Aorta (tissue), 5 donors: ENCODE data around the gene NRN1. TPM values are rescaled to one million over a fixed set of nuclear protein-coding genes. Genes with fewer than 3 reads are reported as not detected.
A peak's percentile ranks its signal among the peaks of the same experiment; 100 is the strongest.

Experiments
- ATAC-seq: fragments of 200-7000 bp; cut with Tn5 transposase; one replicate; pipeline ENCODE4 v1.9.1; 2022; ENCODE audit warnings: moderate library complexity; ENCODE audit not compliant: low FRiP score
- DNase-seq, 2 donors: peaks; one replicate each; pipeline ENCODE4 v3.0.0-alpha.2; 2020
- H3K27ac ChIP-seq, 2 donors: one replicate each; pipeline ENCODE4 v1.5.1; 2013; ENCODE audit warnings: low read length in 2 of 2, mild to moderate bottlenecking in 2 of 2, moderate library complexity in 2 of 2, control low read depth in 1 of 2, inconsistent platforms in 1 of 2, low read depth in 1 of 2
- H3K27me3 ChIP-seq, 2 donors: one replicate each; pipeline ENCODE4 v1.6.1; 2013; ENCODE audit warnings: control low read depth in 1 of 2, low read length in 1 of 2, mild to moderate bottlenecking in 1 of 2, moderate library complexity in 1 of 2; ENCODE audit not compliant: insufficient read depth in 2 of 2, control insufficient read depth in 1 of 2
- H3K36me3 ChIP-seq, 2 donors: one replicate each; pipeline ENCODE4 v1.6.1; 2013; ENCODE audit warnings: control low read depth in 1 of 2, low read length in 1 of 2, mild to moderate bottlenecking in 1 of 2; ENCODE audit not compliant: insufficient read depth in 2 of 2, control insufficient read depth in 1 of 2
- H3K4me1 ChIP-seq, 2 donors: one replicate each; pipeline ENCODE4 v1.6.1; 2013; ENCODE audit warnings: low read length in 2 of 2, control low read depth in 1 of 2, mild to moderate bottlenecking in 1 of 2, moderate library complexity in 1 of 2; ENCODE audit not compliant: insufficient read depth in 2 of 2, control insufficient read depth in 1 of 2
- H3K4me3 ChIP-seq, 2 donors: one replicate each; pipeline ENCODE4 v1.5.1; 2013; ENCODE audit warnings: low read length in 2 of 2, control low read depth in 1 of 2, mild to moderate bottlenecking in 1 of 2
- H3K9me3 ChIP-seq: one replicate; pipeline ENCODE4 v1.6.1; 2013; ENCODE audit warnings: mild to moderate bottlenecking, low read length; ENCODE audit not compliant: control insufficient read depth
- WGBS, 2 donors: extraction: QIAGEN DNeasy Blood & Tissue Kit; methylation state at CpG; one replicate each; pipeline ENCODE4 v1.1.7; 2013; 5-methylcytosine and 5-hydroxymethylcytosine counted together
- intact Hi-C, 2 donors: fragments of 100-400 bp; cut with DNase I; formaldehyde crosslinking; loops; one replicate each; pipeline versions ENCODE4 v1.14.2 to v1.15.0; 2022
- long read RNA-seq, 2 donors: library from polyadenylated mRNA; unstranded; transcript quantifications; one replicate each; pipeline ENCODE4 v2.0.0, GENCODE V29; 2020 to 2021
- polyA plus RNA-seq, 2 donors: library from polyadenylated mRNA; stranded (reverse); fragments of 200-250 nt; gene quantifications; one replicate each; pipeline ENCODE4 v1.2.3, GENCODE V29; 2013
- total RNA-seq, 2 donors: library from RNA; stranded (reverse); fragmentation: NEBNext Ultra II Directional; extraction: Animal tissue kit (Norgen Biotek cat#: 25700); gene quantifications; one replicate each; pipeline ENCODE4 v1.2.1, GENCODE V29; 2021
- donor health status: healthy with polysubstance abuse.
- donor health status: Bipolar disorder and iron deficiency.
- donor health status: DM: no; HTN: no; CAD: no.
- donor health status: DM: no; HTN: no; CAD: no.
- donor health status: DM: yes; HTN: yes; CAD: no.

Gene NRN1
- 10 to 100 TPM; 31.6 to 35.9 TPM for total RNA-seq
- 1 to 10 TPM; 2.3 to 3.8 TPM for polyA plus RNA-seq
- long read RNA-seq, donor 1, transcript NRN1-201 (3 exons, 1,624 nt), result major isoform, 283 of 347 reads
- long read RNA-seq, donor 1, partial matches to known transcripts, result 18 of 347 reads
- long read RNA-seq, donor 1, other reads (novel, unspliced or antisense), result 38 of 347 reads
- long read RNA-seq, donor 2, transcript NRN1-201 (3 exons, 1,624 nt), result major isoform, 9 of 20 reads
- long read RNA-seq, donor 2, partial matches to known transcripts, result 6 of 20 reads
- long read RNA-seq, donor 2, other reads (novel, unspliced or antisense), result 5 of 20 reads

DNA sequence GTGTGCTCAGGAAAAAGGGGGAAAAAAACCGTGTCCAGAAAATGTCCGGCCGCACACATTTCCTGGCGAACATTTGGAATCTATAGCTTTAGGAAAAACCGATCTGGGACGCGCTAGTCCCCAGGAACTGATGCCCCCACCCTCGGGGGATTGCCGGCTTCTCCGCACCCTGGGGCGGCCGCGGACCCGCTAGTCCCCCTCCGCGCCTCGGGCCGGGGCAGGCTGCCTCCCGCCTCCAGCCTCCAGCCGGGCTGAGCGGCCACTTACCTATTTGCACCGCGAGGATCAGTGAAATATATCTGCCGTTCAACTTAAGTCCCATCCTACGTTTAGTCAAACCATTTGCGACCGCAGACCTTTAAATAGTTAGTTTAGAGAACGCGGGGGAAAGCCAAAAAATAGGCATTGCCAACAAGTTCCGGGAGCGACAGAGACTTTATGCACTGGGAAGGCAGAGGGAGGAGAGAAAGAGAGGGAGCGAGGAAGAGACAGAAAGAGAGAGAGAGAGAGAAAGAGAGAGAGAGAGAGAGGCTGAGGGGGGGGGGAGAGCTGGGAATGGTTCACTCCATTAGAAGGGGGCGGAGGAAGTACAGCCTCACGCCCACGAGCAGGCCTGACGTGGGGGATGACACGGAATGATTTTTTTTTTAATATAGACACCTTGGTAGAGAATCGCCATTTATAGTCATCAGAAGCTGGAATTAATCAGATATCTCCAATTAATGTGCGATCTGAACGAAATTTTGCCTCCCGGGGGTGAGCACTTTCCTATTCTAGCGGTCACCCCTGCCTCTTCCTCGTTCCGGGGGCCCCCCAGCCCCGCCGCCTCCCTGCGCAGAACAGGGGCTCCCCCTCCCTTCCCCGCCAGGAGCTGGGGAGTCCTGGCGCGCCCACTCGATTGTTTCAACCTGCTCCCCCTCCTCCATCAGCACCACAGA is at the start of gene NRN1:
NRN1 (minus strand) TSS at position 498 of the 938 bp plus-strand sequence; CDS start at position 322, 176 bp downstream.
- Histone ChIP-seq H3K4me3 (peak within 1 kb of the TSS; percentile 1 to 24), H3K9me3 (peaks cover 6% of the 10 kb centered on the region), H3K4me1 (no peaks in the 10 kb centered on the region), H3K27ac (no peak within 1 kb of the TSS), H3K36me3 (no peaks in the 10 kb centered on the region), H3K27me3 (no peaks in the 10 kb centered on the region)
- WGBS, 2 donors, result 7 to 9% methylated on average over 51 of the region's 51 CpGs
- no peak for DNase-seq
- intact Hi-C loops, result loop anchor here (2.0 to 10.0 kb wide), 3 partner anchors 62 to 242 kb away; no protein-coding TSS in a partner anchor
- ATAC-seq, result no peak

- 32 to 37% methylated on average over 3 of the region's 3 CpGs for WGBS, 2 donors
- DNase-seq, result no peak
- Histone ChIP-seq H3K4me3 (no peak overlapping the region), H3K36me3 (no peaks in the 10 kb centered on the region), H3K27ac (no peak overlapping the region), H3K9me3 (no peaks in the 10 kb centered on the region), H3K27me3 (peaks cover 0 to 1% of the 10 kb centered on the region in 2 donors), H3K4me1 (no peaks in the 10 kb centered on the region)
- intact Hi-C loops, result no loop called here
- ATAC-seq, result no peak
These were observed 45.5 kb upstream of the NRN1 start for GRCh38 chr6:6052216-6052615.

- Histone ChIP-seq H3K36me3 (no peaks in the 10 kb centered on the region), H3K9me3 (no peaks in the 10 kb centered on the region), H3K27ac (no peak overlapping the region), H3K4me3 (no peak overlapping the region), H3K4me1 (no peaks in the 10 kb centered on the region), H3K27me3 (no peaks in the 10 kb centered on the region)
- WGBS, 2 donors, result 68 to 72% methylated on average over 2 of the region's 2 CpGs
- DNase-seq, result no peak
- ATAC-seq, result no peak
- intact Hi-C loops, result no loop called here
These were observed 40.0 kb upstream of the NRN1 start for GRCh38 chr6:6046716-6047115.

DNA sequence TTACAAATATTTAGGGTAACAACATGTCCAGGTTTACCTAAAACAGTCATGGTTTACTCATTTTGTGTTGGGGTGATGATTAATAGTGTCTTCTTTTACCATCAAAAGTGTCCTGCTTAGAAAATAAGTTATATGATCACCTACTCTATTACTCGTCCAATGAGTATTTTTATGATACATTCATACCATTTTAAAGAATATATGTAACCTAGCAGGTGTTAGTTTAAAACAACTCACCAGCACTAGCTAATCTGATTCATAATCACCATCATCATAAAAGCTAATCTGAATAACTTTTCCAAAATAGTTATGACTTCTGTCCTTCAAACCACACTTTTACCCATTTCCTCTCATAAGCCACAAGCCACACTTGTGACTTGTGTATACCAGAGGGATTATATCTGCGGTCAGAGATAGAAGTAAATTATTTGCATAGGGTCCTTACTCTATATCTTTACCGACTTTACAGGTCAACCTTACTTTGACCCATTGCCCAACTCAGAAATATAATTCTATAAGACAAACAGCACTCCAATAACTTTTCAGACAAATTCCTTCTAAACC is 33.3 kb upstream of the NRN1 start:
- Histone ChIP-seq H3K4me1 (no peaks in the 10 kb centered on the region), H3K27me3 (no peaks in the 10 kb centered on the region), H3K9me3 (no peaks in the 10 kb centered on the region), H3K4me3 (no peak overlapping the region), H3K36me3 (no peaks in the 10 kb centered on the region), H3K27ac (no peak overlapping the region)
- ATAC-seq, result no peak
- intact Hi-C loops, result no loop called here
- DNase-seq, result no peak
- WGBS, 2 donors, result 77 to 81% methylated on average over 3 of the region's 3 CpGs

GRCh38 chr6:6037179-6037578 is 30.5 kb upstream of the NRN1 start:
- 88% methylated on average over 4 of the region's 4 CpGs for WGBS, 2 donors
- ATAC-seq (no peak), DNase-seq (no peak)
- H3K27ac ChIP-seq, result no peak overlapping the region
- H3K36me3 ChIP-seq, result no peaks in the 10 kb centered on the region
- no peaks in the 10 kb centered on the region for H3K27me3 ChIP-seq
- intact Hi-C loops, result no loop called here
- no peak overlapping the region for H3K4me3 ChIP-seq
- H3K4me1 ChIP-seq, result no peaks in the 10 kb centered on the region
- no peaks in the 10 kb centered on the region for H3K9me3 ChIP-seq

DNA sequence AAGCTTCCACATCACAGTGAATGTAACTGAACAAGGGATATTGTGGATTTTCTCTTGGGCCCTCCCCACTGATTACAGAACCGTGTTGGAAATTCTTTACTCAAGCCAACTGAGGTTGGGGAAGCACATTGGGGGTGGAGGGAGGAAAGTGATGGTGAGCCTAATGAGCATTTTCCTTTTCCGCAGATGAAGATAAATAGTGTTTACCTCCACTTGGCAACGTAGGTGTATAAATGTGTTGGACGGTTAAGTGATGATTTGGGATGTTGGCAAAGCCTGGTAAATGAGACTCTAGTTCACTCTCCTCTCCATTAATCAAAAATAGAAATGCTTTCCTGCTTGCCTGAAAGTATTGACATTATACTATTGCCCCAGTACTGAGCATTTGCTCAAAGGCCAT is 27.1 kb upstream of the NRN1 start:
- ATAC-seq, result no peak
- DNase-seq, result no peak
- no peaks in the 10 kb centered on the region for H3K9me3 ChIP-seq
- no peaks in the 10 kb centered on the region for H3K27me3 ChIP-seq
- no peak overlapping the region for H3K27ac ChIP-seq
- 62 to 69% methylated on average over 4 of the region's 4 CpGs for WGBS, 2 donors
- no peaks in the 10 kb centered on the region for H3K36me3 ChIP-seq
- H3K4me1 ChIP-seq, result no peaks in the 10 kb centered on the region
- intact Hi-C loops, result no loop called here
- no peak overlapping the region for H3K4me3 ChIP-seq

DNA sequence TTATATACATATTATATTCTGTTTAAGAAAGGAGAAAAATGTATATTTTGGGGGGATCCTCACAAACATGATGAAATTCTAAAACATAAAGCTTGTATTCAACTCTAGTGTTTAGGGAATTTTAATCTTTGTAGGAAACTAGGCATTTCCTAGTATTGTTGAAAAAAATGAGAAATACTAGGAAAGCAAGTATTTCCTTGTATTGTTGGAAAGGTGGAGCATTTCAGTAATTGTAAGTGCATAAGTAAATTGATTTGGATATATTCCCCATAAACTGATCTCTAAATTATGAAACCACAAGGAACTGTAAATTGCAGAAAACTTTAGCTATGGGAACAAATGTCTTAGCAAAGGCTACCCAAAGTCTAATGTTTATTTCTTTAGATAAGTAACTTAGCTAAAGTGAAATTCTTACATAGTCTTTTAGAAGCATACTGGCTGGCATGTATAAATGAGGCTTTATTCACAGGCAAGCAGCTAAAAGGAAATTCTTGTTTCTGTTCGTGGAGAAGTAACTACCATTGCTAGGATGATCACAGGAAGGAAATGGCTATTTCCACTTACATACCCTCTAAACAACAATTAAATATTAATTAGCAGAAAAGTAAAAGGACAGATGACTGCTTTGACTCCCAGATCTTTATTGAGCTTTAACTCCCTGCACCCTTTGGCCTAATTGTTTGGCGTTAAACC is 19.9 kb upstream of the NRN1 start:
- no peak overlapping the region for H3K4me3 ChIP-seq
- H3K4me1 ChIP-seq, result no peaks in the 10 kb centered on the region
- no peaks in the 10 kb centered on the region for H3K36me3 ChIP-seq
- DNase-seq (no peak), ATAC-seq (no peak)
- no peaks in the 10 kb centered on the region for H3K27me3 ChIP-seq
- no peak overlapping the region for H3K27ac ChIP-seq
- H3K9me3 ChIP-seq, result no peaks in the 10 kb centered on the region
- intact Hi-C loops, result no loop called here
- WGBS, 2 donors, result 66 to 68% methylated on average over 2 of the region's 2 CpGs

DNA sequence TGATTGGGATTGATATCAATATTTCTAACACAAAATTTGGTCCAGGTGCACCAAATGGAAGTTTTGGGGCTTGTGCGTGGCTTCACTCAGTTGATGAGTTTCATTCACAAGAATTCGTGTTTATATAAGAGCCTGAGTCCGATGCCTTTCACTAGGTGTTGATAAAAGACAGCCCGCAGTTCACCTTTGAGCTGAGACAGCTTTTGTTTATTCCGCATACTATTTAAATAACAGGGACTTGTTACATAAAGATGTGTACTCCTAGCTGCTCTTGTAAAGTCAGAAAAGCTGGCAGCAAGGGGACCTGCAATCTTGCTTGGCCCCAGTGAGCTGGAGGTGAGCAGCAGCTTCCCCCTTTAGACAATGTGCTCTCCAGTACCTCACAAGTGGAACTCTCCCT is 19.0 kb upstream of the NRN1 start:
- no peaks in the 10 kb centered on the region for H3K4me1 ChIP-seq

More for the DNA sequence above, 19.0 kb upstream of the NRN1 start:
- WGBS, 2 donors, result 73 to 83% methylated on average over 5 of the region's 5 CpGs
- Histone ChIP-seq H3K4me3 (no peak overlapping the region), H3K36me3 (no peaks in the 10 kb centered on the region), H3K27me3 (no peaks in the 10 kb centered on the region), H3K27ac (no peak overlapping the region), H3K9me3 (no peaks in the 10 kb centered on the region)
- ATAC-seq, result no peak
- DNase-seq, result no peak
- intact Hi-C loops, result no loop called here
